Glutamatergic neuron (in vitro differentiated cells): ENCODE measurements around the gene PRRT1. TPM values are rescaled to one million over a fixed set of nuclear protein-coding genes. Genes with fewer than 3 reads are reported as not detected.
"Not testable (repeated sequence)": the region's sequence is repeated elsewhere in the genome, so short reads cannot be mapped to it uniquely, and the experiment has no call there.

ENCODE experiments used
- DNase-seq: peaks from one replicate; pipeline ENCODE4 v3.0.0; 2022
- H3K27ac Mint-ChIP-seq: one replicate; pipeline ENCODE4 v1.8.0; 2020; ENCODE audit warnings: mild to moderate bottlenecking, mixed read lengths, inconsistent platforms; ENCODE audit not compliant: unreplicated experiment
- H3K27me3 Mint-ChIP-seq: one replicate; pipeline ENCODE4 v1.8.0; 2020; ENCODE audit warnings: mild to moderate bottlenecking, moderate library complexity, mixed read lengths, inconsistent platforms; ENCODE audit not compliant: unreplicated experiment
- H3K36me3 Mint-ChIP-seq: one replicate; pipeline ENCODE4 v1.8.0; 2020; ENCODE audit warnings: mild to moderate bottlenecking, mixed read lengths, inconsistent platforms; ENCODE audit not compliant: unreplicated experiment
- H3K4me1 Mint-ChIP-seq: one replicate; pipeline ENCODE4 v1.8.0; 2020; ENCODE audit warnings: mild to moderate bottlenecking, low read depth, mixed read lengths, inconsistent platforms; ENCODE audit not compliant: unreplicated experiment
- H3K4me3 Mint-ChIP-seq: one replicate; pipeline ENCODE4 v1.8.0; 2020; ENCODE audit warnings: mild to moderate bottlenecking, mixed read lengths, inconsistent platforms; ENCODE audit not compliant: unreplicated experiment
- H3K9me3 Mint-ChIP-seq: one replicate; pipeline ENCODE4 v1.8.0; 2020; ENCODE audit warnings: mild to moderate bottlenecking, moderate library complexity, mixed read lengths, inconsistent platforms; ENCODE audit not compliant: unreplicated experiment
- CTCF ChIP-seq: fragments of 200-600 bp; sonication (generic); IDR thresholded peaks from one replicate; pipeline ENCODE4 v1.5.0; 2021; ENCODE audit not compliant: partially characterized antibody, unreplicated experiment
- total RNA-seq: library from RNA; stranded (reverse); fragmentation: NEBNext Ultra II Directional; extraction: Animal tissue kit (Norgen Biotek cat#: 25700); gene quantifications from one replicate; pipeline ENCODE4 v1.2.1, GENCODE V29; 2021; ENCODE audit not compliant: unreplicated experiment

The PRRT1 gene
- total RNA-seq, 1 donor from 2014 or later: 5.1 TPM

- H3K27me3 Mint-ChIP-seq: peaks cover 24% of the 10 kb centered on the region
- no peak overlapping the region for H3K27ac Mint-ChIP-seq
- no peaks in the 10 kb centered on the region for H3K36me3 Mint-ChIP-seq
- peak overlapping the region; percentile 54 for H3K4me3 Mint-ChIP-seq
- TF ChIP-seq CTCF: no peak
- peaks cover 27% of the 10 kb centered on the region for H3K4me1 Mint-ChIP-seq
- peaks cover 11% of the 10 kb centered on the region for H3K9me3 Mint-ChIP-seq
- peak; percentile 51 for DNase-seq
Observed at GRCh38 chr6:32148289-32149091, 3.2 kb downstream of the PRRT1 start.

GRCh38 chr6:32147401-32148132 lies 4.2 kb downstream of the PRRT1 start:
- Mint-ChIP-seq H3K4me3 (no peak overlapping the region), H3K27ac (no peak overlapping the region), H3K36me3 (no peaks in the 10 kb centered on the region), H3K9me3 (peaks cover 11% of the 10 kb centered on the region), H3K4me1 (peaks cover 20% of the 10 kb centered on the region), H3K27me3 (peaks cover 24% of the 10 kb centered on the region)
- no peak for TF ChIP-seq CTCF
- no peak for DNase-seq

DNA sequence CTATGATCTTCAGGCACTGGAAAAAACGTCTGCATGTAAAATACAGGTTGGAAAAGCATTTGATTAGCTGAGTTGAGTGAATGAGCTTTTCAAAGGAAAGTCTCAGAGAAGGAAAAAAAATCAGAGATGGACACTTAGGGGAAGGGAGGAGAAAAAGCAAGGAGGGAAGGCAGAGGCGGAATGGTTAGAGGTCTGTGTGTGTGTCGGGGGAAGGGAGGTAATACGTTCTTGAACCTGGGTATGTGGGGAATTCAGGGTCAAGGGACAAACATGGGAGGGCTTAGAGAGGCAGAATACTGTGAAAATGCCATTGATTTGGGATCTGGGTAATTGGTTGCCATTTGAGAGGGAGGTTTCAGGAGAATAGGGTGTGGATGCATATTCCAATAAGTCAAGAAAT lies 5.1 kb downstream of the PRRT1 start:
- H3K27me3 Mint-ChIP-seq: peaks cover 27% of the 10 kb centered on the region
- H3K4me3 Mint-ChIP-seq: no peak overlapping the region
- no peak for TF ChIP-seq CTCF
- no peak for DNase-seq
- H3K36me3 Mint-ChIP-seq: no peaks in the 10 kb centered on the region
- no peak overlapping the region for H3K27ac Mint-ChIP-seq
- H3K4me1 Mint-ChIP-seq: peaks cover 14% of the 10 kb centered on the region
- peaks cover 11% of the 10 kb centered on the region for H3K9me3 Mint-ChIP-seq

- H3K9me3 Mint-ChIP-seq: peaks cover 9% of the 10 kb centered on the region
- H3K4me3 Mint-ChIP-seq: peak overlapping the region; percentile 17
- TF ChIP-seq CTCF: no peak
- no peaks in the 10 kb centered on the region for H3K36me3 Mint-ChIP-seq
- no peak for DNase-seq
- peaks cover 14% of the 10 kb centered on the region for H3K4me1 Mint-ChIP-seq
- peaks cover 29% of the 10 kb centered on the region for H3K27me3 Mint-ChIP-seq
- H3K27ac Mint-ChIP-seq: peak overlapping the region; percentile 19
Observed at GRCh38 chr6:32146287-32146686, 5.5 kb downstream of the PRRT1 start.

DNA sequence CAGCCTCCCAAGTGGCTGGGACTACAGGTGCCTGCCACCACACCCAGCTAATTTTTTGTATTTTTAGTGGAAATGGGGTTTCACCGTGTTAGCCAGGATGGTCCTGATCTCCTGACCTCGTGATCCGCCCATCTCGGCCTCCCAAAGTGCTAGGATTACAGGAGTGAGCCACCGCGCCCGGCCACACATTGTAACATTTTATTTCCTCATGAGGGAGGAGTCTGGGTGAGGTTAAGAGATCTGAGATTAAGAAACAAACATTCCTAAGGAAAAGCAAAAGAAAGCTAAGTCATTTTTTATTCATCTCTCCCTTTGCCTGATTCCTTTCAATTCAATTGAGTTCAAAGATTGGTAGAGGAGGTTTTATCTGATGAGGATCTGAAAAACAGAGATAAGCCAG lies 7.5 kb downstream of the PRRT1 start:
- not testable (repeated sequence) for DNase-seq, H3K4me1 Mint-ChIP-seq, H3K36me3 Mint-ChIP-seq, H3K4me3 Mint-ChIP-seq, H3K27ac Mint-ChIP-seq, H3K9me3 Mint-ChIP-seq
- peaks cover 22% of the 10 kb centered on the region for H3K27me3 Mint-ChIP-seq
